ENCODE measurements around the gene EXOC3L4.

Gene EXOC3L4

DNA sequence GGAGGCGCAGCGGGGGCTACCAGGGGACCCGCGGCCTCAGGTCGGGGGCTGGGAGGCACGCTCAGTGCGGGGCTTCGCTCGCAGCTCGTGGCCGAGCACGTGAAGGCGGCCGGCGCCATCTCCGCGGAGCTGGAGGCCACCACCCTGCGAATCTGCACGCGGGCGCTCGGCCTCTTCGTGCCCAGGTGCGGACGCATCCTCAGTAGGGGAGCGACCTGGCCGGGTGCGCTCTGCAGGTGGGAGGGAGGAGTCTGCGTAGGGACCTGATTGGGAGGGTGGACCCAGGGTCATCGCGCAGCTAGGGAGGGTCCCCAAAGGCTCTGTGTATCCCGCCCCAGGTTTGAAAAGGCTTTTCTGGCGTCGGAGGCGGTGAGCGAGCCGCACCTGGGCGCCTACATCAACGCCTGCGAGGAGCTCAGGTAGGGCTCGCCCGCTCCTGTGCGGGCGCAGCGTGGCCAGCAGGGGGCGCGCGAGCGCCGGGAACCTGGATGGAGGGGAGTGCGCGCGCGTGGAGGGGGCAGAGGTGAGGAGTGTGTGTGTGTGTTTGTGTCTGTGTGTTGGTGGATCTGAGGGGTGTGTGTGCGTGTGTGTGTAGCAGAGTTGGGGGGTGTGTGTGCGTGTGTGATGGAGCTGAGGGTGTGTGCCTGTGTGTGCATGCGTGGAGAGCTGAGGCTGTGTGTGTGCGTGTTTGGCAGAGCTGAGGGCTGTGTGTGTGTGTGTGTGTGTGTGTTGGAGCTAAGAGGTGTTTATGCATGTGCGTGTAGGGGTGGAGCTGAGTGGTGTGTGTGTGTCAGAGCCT is 10.3 kb downstream of the EXOC3L4 start:
- TF ChIP-seq REST (IDR thresholded peaks at IDR 0.05; ENCODE audit: insufficient read depth in 1 of 2, low read depth in 2 of 2, low read length in 2 of 2) (no peak), TAF1 (IDR thresholded peaks at IDR 0.05; ENCODE audit: borderline replicate concordance, insufficient read depth, low read length) (no peak), SIN3A (IDR thresholded peaks at IDR 0.05; ENCODE audit: borderline replicate concordance, insufficient read depth, low read length) (no peak), FOXP2 (optimal IDR thresholded peaks at IDR 0.05; ENCODE audit: borderline replicate concordance, extremely low read depth, extremely low read length, insufficient read depth) (no peak), POLR2AphosphoS5 (IDR thresholded peaks at IDR 0.05; ENCODE audit: low read depth, low read length) (no peak)

DNA sequence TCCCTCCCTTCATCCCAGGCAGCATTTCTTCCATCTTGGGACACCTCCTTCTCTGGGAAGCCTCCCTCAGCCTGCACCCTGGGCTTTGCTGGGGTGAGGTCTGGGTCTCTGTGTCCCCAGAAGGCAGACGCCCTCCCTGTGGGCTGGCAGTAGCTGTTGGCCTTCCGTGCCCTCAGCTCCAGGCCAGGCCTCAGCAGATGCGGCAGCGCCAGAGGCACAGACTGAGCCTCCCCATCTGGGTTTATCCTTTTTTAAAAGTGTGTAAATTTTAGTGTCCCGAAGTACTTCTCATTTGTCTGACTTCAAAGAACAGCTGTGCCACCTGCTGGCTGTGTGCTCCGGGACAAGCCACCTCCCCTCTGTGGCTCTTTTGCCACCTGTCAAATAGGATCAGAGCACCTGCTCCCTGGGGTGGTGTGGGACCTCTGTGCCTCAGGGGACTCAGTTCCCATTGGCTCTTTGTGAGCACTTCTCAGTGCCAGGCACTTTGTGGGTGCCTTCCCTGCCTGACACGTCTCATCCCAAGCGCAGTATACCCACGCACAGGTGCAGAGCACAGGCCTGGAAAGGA is 11.1 kb downstream of the EXOC3L4 start:
- TF ChIP-seq POLR2AphosphoS5 (IDR thresholded peaks at IDR 0.05; ENCODE audit: low read depth, low read length) (no peak), FOXP2 (optimal IDR thresholded peaks at IDR 0.05; ENCODE audit: borderline replicate concordance, extremely low read depth, extremely low read length, insufficient read depth) (no peak), REST (IDR thresholded peaks at IDR 0.05; ENCODE audit: insufficient read depth in 1 of 2, low read depth in 2 of 2, low read length in 2 of 2) (no peak), TAF1 (IDR thresholded peaks at IDR 0.05; ENCODE audit: borderline replicate concordance, insufficient read depth, low read length) (no peak), SIN3A (IDR thresholded peaks at IDR 0.05; ENCODE audit: borderline replicate concordance, insufficient read depth, low read length) (no peak)

- TF ChIP-seq TAF1 (IDR thresholded peaks at IDR 0.05; ENCODE audit: borderline replicate concordance, insufficient read depth, low read length) (no peak), REST (IDR thresholded peaks at IDR 0.05; ENCODE audit: insufficient read depth in 1 of 2, low read depth in 2 of 2, low read length in 2 of 2) (no peak), SIN3A (IDR thresholded peaks at IDR 0.05; ENCODE audit: borderline replicate concordance, insufficient read depth, low read length) (no peak), FOXP2 (optimal IDR thresholded peaks at IDR 0.05; ENCODE audit: borderline replicate concordance, extremely low read depth, extremely low read length, insufficient read depth) (no peak), POLR2AphosphoS5 (IDR thresholded peaks at IDR 0.05; ENCODE audit: low read depth, low read length) (no peak)
Measured at GRCh38 chr14:103107455-103107854, 12.9 kb downstream of the EXOC3L4 start.

GRCh38 chr14:103107941-103108748 is 13.6 kb downstream of the EXOC3L4 start:
- TF ChIP-seq SIN3A (IDR thresholded peaks at IDR 0.05; ENCODE audit: borderline replicate concordance, insufficient read depth, low read length) (no peak), REST (IDR thresholded peaks at IDR 0.05; ENCODE audit: insufficient read depth in 1 of 2, low read depth in 2 of 2, low read length in 2 of 2) (no peak), POLR2AphosphoS5 (IDR thresholded peaks at IDR 0.05; ENCODE audit: low read depth, low read length) (no peak), FOXP2 (optimal IDR thresholded peaks at IDR 0.05; ENCODE audit: borderline replicate concordance, extremely low read depth, extremely low read length, insufficient read depth) (no peak), TAF1 (IDR thresholded peaks at IDR 0.05; ENCODE audit: borderline replicate concordance, insufficient read depth, low read length) (no peak)
